Keratinocyte (primary cell): ENCODE results near the gene FBXL13. TPM values are rescaled to one million over a fixed set of nuclear protein-coding genes. Genes with fewer than 3 reads are reported as not detected.

Experiments used
- DNase-seq: peaks from one replicate; pipeline ENCODE4 v3.0.0-alpha.2; 2011; ENCODE audit warnings: low read depth, missing footprints, low spot score
- FAIRE-seq: peaks from 2 replicates; lab custom pipeline; 2011; peaks lifted over from hg19 to GRCh38; lab: Jason Lieb, UNC
- H2AFZ ChIP-seq: 2 replicates; pipeline ENCODE4 v1.6.0; 2012; ENCODE audit warnings: low read length, control low read depth, inconsistent platforms; ENCODE audit not compliant: control insufficient read depth
- H3K27ac ChIP-seq: 2 replicates; pipeline ENCODE4 v1.5.1; 2011; ENCODE audit warnings: low read length; ENCODE audit not compliant: control insufficient read depth, insufficient read depth
- H3K27me3 ChIP-seq: 3 replicates; pipeline ENCODE4 v1.6.0; 2011; ENCODE audit warnings: low read length; ENCODE audit not compliant: control insufficient read depth, insufficient read depth; ENCODE audit errors: extremely low read depth
- H3K36me3 ChIP-seq, 2 experiments: 2 replicates in 1 of 2; 3 replicates in 1 of 2; pipeline ENCODE4 v1.5.1; 2011; ENCODE audit warnings: low read length in 2 of 2, mild to moderate bottlenecking in 1 of 2; ENCODE audit not compliant: control insufficient read depth in 2 of 2, insufficient read depth in 2 of 2; ENCODE audit errors: extremely low read depth in 1 of 2
- H3K4me1 ChIP-seq: 3 replicates; pipeline ENCODE4 v1.5.1; 2011; ENCODE audit warnings: low read length; ENCODE audit not compliant: control insufficient read depth, insufficient read depth; ENCODE audit errors: extremely low read depth
- H3K4me2 ChIP-seq: 3 replicates; pipeline ENCODE4 v1.6.0; 2011; ENCODE audit warnings: low read depth, low read length; ENCODE audit not compliant: control insufficient read depth, insufficient read depth; ENCODE audit errors: extremely low read depth
- H3K4me3 ChIP-seq, 3 experiments: fragments of 200-600 bp in 1 of 3; sonication (generic) in 1 of 3; 2 replicates in 2 of 3; 3 replicates in 1 of 3; pipeline ENCODE4 v1.5.1; 2011 to 2016; ENCODE audit warnings: low read length in 3 of 3, mild to moderate bottlenecking in 3 of 3, control low read depth in 2 of 3, inconsistent platforms in 1 of 3, low read depth in 1 of 3, mixed read lengths in 1 of 3, mixed run types in 1 of 3, moderate library complexity in 1 of 3; ENCODE audit not compliant: control insufficient read depth in 2 of 3, insufficient read depth in 2 of 3; ENCODE audit errors: extremely low read depth in 1 of 3
- H3K79me2 ChIP-seq: 2 replicates; pipeline ENCODE4 v1.6.0; 2012; ENCODE audit warnings: low read length; ENCODE audit not compliant: control insufficient read depth, insufficient read depth
- H3K9ac ChIP-seq: 3 replicates; pipeline ENCODE4 v1.6.0; 2011; ENCODE audit warnings: low read length; ENCODE audit not compliant: control insufficient read depth, insufficient read depth; ENCODE audit errors: extremely low read depth
- H3K9me1 ChIP-seq: 3 replicates; pipeline ENCODE4 v1.6.0; 2011; ENCODE audit warnings: low read length; ENCODE audit not compliant: control insufficient read depth, insufficient read depth; ENCODE audit errors: extremely low read depth
- H3K9me3 ChIP-seq: 2 replicates; pipeline ENCODE4 v1.5.1; 2012; ENCODE audit warnings: low read depth, low read length; ENCODE audit not compliant: control insufficient read depth
- H4K20me1 ChIP-seq: 3 replicates; pipeline ENCODE4 v1.6.0; 2011; ENCODE audit warnings: low read length; ENCODE audit not compliant: control insufficient read depth, insufficient read depth; ENCODE audit errors: extremely low read depth
- CTCF ChIP-seq, 3 experiments: IDR thresholded peaks in 1 of 3; conservative IDR thresholded peaks in 1 of 3; optimal IDR thresholded peaks in 1 of 3; 2 replicates in 2 of 3; 3 replicates in 1 of 3; pipeline versions ENCODE3 to v1.5.1; 2011; ENCODE audit warnings: low read length in 3 of 3, mild to moderate bottlenecking in 3 of 3, moderate library complexity in 2 of 3, control low read depth in 1 of 3, inconsistent platforms in 1 of 3; ENCODE audit not compliant: insufficient read depth in 2 of 3; ENCODE audit errors: extremely low read depth in 1 of 3
- EZH2 ChIP-seq: IDR thresholded peaks from one replicate; pipeline ENCODE4 v1.6.1; 2012; ENCODE audit warnings: inconsistent platforms, mild to moderate bottlenecking, low read length, moderate library complexity
- dilution Hi-C: fragments of 300-500 bp; cut with MboI; formaldehyde crosslinking; loops from one replicate; pipeline ENCODE4 v1.7.0; 2020; ENCODE audit warnings: low sequenced_read_pairs; ENCODE audit not compliant: extremely low pct_ligation_motif_present
- polyA plus RNA-seq, 5 experiments: library from polyadenylated mRNA; depleted of rRNA in 3 of 5; stranded (reverse) in 3 of 5; stranded (forward) in 1 of 5; unstranded in 1 of 5; fragments of >200 nt; gene quantifications; 1 replicate in 1 of 5; 2 replicates in 3 of 5; 3 replicates in 1 of 5; pipeline versions ENCODE4 v1.2.1 to v1.2.3, GENCODE V29; 2011 to 2012; ENCODE audit warnings: missing spikeins in 2 of 5, low read depth in 1 of 5, low replicate concordance in 1 of 5

FBXL13 gene
- polyA plus RNA-seq, 1 donor (not counting 4 experiments of a cell fraction or from before 2014, with no cell fraction given): 0.20 TPM

GRCh38 chr7:102832674-102833073, 241.9 kb downstream of the FBXL13 start:
- no peaks in the 10 kb centered on the region for H4K20me1 ChIP-seq
- DNase-seq: no peak

GRCh38 chr7:102830197-102830596, 244.4 kb downstream of the FBXL13 start:
- no peak overlapping the region for H3K4me2 ChIP-seq
- H3K9ac ChIP-seq: no peak overlapping the region
- DNase-seq: no peak
- H2AFZ ChIP-seq: no peak overlapping the region
- TF ChIP-seq CTCF (optimal IDR thresholded peaks at IDR 0.05 in 1 of 3, IDR thresholded peaks at IDR 0.05 in 1 of 3, conservative IDR thresholded peaks at IDR 0.05 in 1 of 3; ENCODE audit: extremely low read depth in 1 of 3, insufficient read depth in 2 of 3, low read length in 3 of 3): no peak
- H3K79me2 ChIP-seq: no peaks in the 10 kb centered on the region
- H3K4me1 ChIP-seq: peaks cover 7% of the 10 kb centered on the region
- dilution Hi-C loops: no loop called here
- H4K20me1 ChIP-seq: no peaks in the 10 kb centered on the region
- H3K27me3 ChIP-seq: no peaks in the 10 kb centered on the region
- no peak for FAIRE-seq
- no peak overlapping the region for H3K4me3 ChIP-seq
- H3K27ac ChIP-seq: no peak overlapping the region
- peaks cover 3 to 4% of the 10 kb centered on the region in 2 experiments for H3K36me3 ChIP-seq
- no peaks in the 10 kb centered on the region for H3K9me3 ChIP-seq
- H3K9me1 ChIP-seq: no peaks in the 10 kb centered on the region

More at GRCh38 chr7:102832674-102833073, 241.9 kb downstream of the FBXL13 start:
- Histone ChIP-seq H3K4me1 (peaks cover 25% of the 10 kb centered on the region), H3K79me2 (no peaks in the 10 kb centered on the region), H3K4me2 (no peak overlapping the region), H2AFZ (no peak overlapping the region), H3K9me3 (no peaks in the 10 kb centered on the region), H3K9me1 (no peaks in the 10 kb centered on the region), H3K36me3 (peaks cover 0 to 3% of the 10 kb centered on the region in 2 experiments), H3K27ac (no peak overlapping the region), H3K4me3 (no peak overlapping the region), H3K9ac (no peak overlapping the region), H3K27me3 (no peaks in the 10 kb centered on the region)
- FAIRE-seq: no peak
- dilution Hi-C loops: no loop called here
- no peak for TF ChIP-seq EZH2
- no peak for TF ChIP-seq CTCF (optimal IDR thresholded peaks at IDR 0.05 in 1 of 3, IDR thresholded peaks at IDR 0.05 in 1 of 3, conservative IDR thresholded peaks at IDR 0.05 in 1 of 3; ENCODE audit: extremely low read depth in 1 of 3, insufficient read depth in 2 of 3, low read length in 3 of 3)
